ENCODE measurements around the gene ZFP30.

The ZFP30 gene

GRCh38 chr19:37655301-37655688 is at the start of gene ZFP30 (continued):
- no peak for TF ChIP-seq ZNF404 (tag by site-specific recombination; IDR thresholded peaks at IDR 0.05)
- no peak; the same call in 1 of the 2 replicates for TF ChIP-seq ZNF701 (tag by site-specific recombination; IDR thresholded peaks at IDR 0.05)
- 0 out of 2 replicates have a peak, but pooled peaks have one; percentile 9 for TF ChIP-seq MYNN (tag by site-specific recombination; IDR thresholded peaks at IDR 0.05; ENCODE audit: borderline replicate concordance)
- no peak for TF ChIP-seq ZNF529 (tag by site-specific recombination; IDR thresholded peaks at IDR 0.05; ENCODE audit: insufficient replicate concordance)
- no peak for TF ChIP-seq ZNF266 (tag by site-specific recombination; IDR thresholded peaks at IDR 0.05; ENCODE audit: low read depth)
- no peak for TF ChIP-seq ZBTB49 (tag by site-specific recombination; IDR thresholded peaks at IDR 0.05; ENCODE audit: low read depth)
- no peak; the same call in 1 of the 2 replicates for TF ChIP-seq KLF16 (tag by site-specific recombination; IDR thresholded peaks at IDR 0.05)
- no peak for TF ChIP-seq ZNF624 (tag by site-specific recombination; IDR thresholded peaks at IDR 0.05)
- TF ChIP-seq ZNF155 (tag by site-specific recombination; IDR thresholded peaks at IDR 0.05): no peak
- no peak for TF ChIP-seq ZBTB21 (tag by site-specific recombination; IDR thresholded peaks at IDR 0.05)
- no peak; the same call in 1 of the 2 replicates for TF ChIP-seq PBX3 (CRISPR knock-in tag; IDR thresholded peaks at IDR 0.05)
- TF ChIP-seq BCL11B (tag by site-specific recombination; IDR thresholded peaks at IDR 0.05; ENCODE audit: low read depth): peak; percentile 11
- peak; percentile 95 for TF ChIP-seq ZBTB26 (tag by site-specific recombination; optimal IDR thresholded peaks at IDR 0.05)
- TF ChIP-seq ZNF133 (tag by site-specific recombination; IDR thresholded peaks at IDR 0.05): no peak; the same call in 1 of the 2 replicates
- TF ChIP-seq ZNF692 (tag by site-specific recombination; IDR thresholded peaks at IDR 0.05): no peak
- TF ChIP-seq ZNF704 (tag by site-specific recombination; IDR thresholded peaks at IDR 0.05): no peak
- no peak; the same call in 1 of the 2 replicates for TF ChIP-seq ZFP37 (tag by site-specific recombination; IDR thresholded peaks at IDR 0.05)
- TF ChIP-seq ZXDB (tag by site-specific recombination; IDR thresholded peaks at IDR 0.05): no peak
- TF ChIP-seq ZBTB10 (tag by site-specific recombination; IDR thresholded peaks at IDR 0.05): no peak
- TF ChIP-seq ZSCAN18 (tag by site-specific recombination; IDR thresholded peaks at IDR 0.05): no peak
- TF ChIP-seq ZNF785 (tag by site-specific recombination; IDR thresholded peaks at IDR 0.05): no peak; the same call in 1 of the 2 replicates
- 0 out of 2 replicates have a peak, but pooled peaks have one; percentile 6 for TF ChIP-seq ZNF777 (tag by site-specific recombination; IDR thresholded peaks at IDR 0.05; ENCODE audit: borderline replicate concordance)
- TF ChIP-seq ZNF514 (tag by site-specific recombination; IDR thresholded peaks at IDR 0.05): no peak
- TF ChIP-seq ZSCAN16 (tag by site-specific recombination; IDR thresholded peaks at IDR 0.05): no peak
- no peak for TF ChIP-seq ZNF24 (tag by site-specific recombination; IDR thresholded peaks at IDR 0.05)
- TF ChIP-seq GLIS1 (tag by site-specific recombination; IDR thresholded peaks at IDR 0.05): no peak
- TF ChIP-seq ZNF645 (tag by site-specific recombination; IDR thresholded peaks at IDR 0.05): 0 out of 2 replicates have a peak, but pooled peaks have one; percentile 4
- TF ChIP-seq RBAK (tag by site-specific recombination; IDR thresholded peaks at IDR 0.05): no peak

Data from HEK293 (cell line).